NCI-H2029 treated with DMSO at 0.1 percent for 48 hours (cell line): ENCODE measurements around the gene RLF.
"Not testable (repeated sequence)": the region's sequence is repeated elsewhere in the genome, so short reads cannot be mapped to it uniquely, and the experiment has no call there.

Source experiments
- DNase-seq: peaks from one replicate; lab custom pipeline; 2025; lab: John Stamatoyannopoulos, UW

The RLF gene

GRCh38 chr1:40174788-40175187 is 13.6 kb downstream of the RLF start:
- DNase-seq = no peak

DNA sequence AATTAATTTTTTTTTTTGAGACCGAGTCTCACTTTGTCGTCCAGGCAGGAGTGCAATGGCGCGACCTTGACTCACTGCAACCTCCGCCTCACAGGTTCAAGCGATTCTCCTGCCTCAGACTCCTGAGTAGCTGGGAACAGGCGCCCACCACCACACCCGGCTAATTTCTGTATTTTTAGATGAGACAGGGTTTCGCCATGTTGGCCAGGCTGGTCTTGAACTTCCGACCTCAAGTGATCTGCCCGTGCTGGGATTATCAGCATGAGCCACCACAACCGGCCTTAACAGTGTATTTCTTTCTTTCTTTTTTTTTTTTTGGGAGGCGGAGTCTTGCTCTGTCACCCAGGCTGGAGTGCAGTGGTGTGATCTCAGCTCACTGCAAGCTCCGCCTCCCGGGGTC is 15.8 kb downstream of the RLF start:
- not testable (repeated sequence) for DNase-seq

DNA sequence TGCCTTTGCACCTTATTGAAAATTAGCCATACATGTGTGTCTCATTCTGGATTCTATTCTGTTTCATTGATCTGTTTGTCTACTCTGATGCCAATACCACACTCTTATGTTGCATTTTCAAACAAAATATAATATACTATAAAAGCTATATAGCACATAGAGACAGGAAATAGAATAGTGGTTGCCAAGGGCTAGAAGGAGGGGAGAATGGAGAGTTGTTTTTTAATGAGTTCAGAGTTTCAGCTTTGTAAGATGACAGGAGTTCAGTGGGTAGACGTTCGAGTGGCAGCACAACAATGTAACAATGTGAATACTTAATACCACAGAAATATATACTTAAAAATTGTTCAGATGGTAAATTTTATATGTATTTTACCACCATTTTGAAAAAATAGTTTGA is 17.0 kb downstream of the RLF start:
- DNase-seq = no peak

DNA sequence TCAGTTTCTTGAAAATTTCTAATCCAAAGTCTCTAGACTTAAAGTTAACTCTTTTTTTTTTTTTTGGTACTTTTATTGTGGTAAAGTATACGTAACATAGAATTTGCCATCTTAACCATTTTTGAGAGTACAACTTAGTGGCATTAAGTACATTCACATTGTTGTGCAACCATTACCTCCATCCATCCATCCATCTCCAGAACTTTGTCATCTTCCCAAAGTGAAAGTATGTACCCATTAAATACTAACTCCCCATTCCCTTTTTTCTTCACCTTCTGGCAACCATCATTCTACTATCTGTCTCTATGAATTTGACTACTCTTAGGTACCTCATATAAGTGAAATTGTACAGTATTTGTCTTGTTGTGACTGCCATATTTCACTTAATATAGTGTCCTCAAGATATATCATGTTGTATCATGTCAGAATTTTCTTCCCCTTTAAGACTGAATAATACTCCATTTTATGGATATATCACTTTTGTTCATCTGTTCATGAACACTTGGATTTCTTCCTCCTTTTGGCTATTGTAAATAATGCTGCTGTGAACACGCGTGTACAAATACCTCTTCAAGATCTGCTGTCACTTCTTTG is 18.4 kb downstream of the RLF start:
- no peak for DNase-seq

DNA sequence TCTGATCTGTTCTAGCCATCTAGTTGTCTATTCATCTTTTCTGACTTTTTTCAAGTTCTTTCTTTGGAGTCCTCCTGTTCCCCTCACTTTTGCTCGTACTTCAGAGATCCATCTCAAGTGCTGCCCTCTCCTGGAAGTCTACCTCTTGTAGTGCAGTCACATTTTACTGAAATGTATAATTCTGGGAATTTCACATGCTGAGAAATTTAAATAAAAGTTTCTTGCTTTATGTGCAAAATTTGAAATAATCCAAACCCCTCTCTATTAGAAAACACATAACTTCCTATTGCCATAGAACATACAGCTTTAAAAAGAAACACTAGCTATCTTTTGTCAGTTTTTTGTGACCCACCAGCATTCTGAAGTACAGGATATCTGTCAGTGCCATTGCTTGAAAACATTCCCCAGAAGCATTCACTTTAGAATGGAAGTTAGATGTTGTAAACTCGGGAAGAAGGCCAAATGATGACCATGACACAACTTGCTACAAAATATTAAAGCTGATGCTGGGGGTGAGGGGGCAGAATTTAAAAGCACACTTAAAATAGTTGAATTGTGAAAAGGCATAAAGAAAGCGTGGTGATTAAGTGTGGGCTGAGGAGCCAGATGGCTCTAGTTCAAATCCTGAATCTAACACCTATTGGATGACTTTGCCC is 22.0 kb downstream of the RLF start:
- no peak for DNase-seq

- no peak for DNase-seq
Observed at GRCh38 chr1:40184193-40184592, 23.0 kb downstream of the RLF start.

GRCh38 chr1:40185951-40186864 is 25.0 kb downstream of the RLF start:
- no peak for DNase-seq

GRCh38 chr1:40187399-40187798 is 26.2 kb downstream of the RLF start:
- DNase-seq = no peak

GRCh38 chr1:40194639-40195038 is 33.5 kb downstream of the RLF start:
- DNase-seq = not testable (repeated sequence)

- DNase-seq = no peak
Observed at GRCh38 chr1:40197656-40198055, 36.5 kb downstream of the RLF start.

GRCh38 chr1:40199126-40199525 is 37.9 kb downstream of the RLF start:
- DNase-seq = peak; percentile 100

DNA sequence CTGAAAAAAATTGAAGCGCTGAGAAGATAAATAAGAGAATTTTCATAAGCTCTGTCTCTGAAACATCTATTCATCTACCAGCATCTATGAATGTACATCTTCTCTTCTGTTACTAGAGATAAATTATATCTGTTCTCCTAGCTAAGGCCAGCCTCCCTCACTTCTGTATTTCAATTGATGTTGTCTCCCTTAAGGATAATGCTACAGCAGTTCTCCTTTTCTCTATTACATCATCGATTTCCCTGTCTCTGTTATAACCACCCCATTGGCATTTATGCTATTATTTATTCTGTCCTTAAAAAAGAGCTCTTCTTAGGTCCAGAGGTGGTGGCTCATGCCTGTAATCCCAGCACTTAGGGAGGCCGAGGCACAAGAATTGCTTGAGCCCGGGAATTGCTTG is 43.7 kb downstream of the RLF start:
- DNase-seq = no peak

DNA sequence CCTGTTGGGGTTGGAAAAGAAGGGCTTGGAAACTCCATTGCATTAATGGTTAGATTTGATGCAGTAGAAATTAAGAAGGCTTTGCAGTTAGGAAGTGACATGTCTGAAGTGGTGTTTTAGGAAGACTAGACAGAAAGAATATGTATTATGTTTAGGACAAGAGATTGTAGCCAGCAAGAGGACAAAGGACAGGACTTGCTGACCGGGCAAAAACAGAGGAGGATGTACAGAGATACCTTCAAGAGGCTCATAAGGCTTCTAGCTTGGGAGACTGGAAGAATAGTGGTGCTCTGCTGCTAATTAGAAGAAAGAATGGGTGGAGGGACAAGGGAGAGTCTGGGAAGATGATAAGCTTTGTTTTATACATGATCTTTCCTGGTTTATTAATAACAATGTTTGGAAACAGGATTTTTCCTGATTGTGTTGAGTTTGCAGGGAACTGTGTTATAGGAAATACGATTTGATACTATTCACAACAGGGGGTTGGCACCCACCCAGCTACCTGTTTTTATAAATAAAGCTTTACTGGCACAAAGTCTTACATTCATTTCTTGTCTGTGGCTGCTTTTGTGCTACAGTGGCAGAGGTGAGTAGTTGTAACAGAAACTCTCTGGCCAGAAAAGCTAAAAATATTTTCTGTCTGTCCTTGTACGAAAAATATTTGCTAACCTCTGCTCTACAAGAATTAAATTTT is 49.5 kb downstream of the RLF start:
- DNase-seq = no peak

GRCh38 chr1:40218333-40218732 is 57.1 kb downstream of the RLF start:
- no peak for DNase-seq

DNA sequence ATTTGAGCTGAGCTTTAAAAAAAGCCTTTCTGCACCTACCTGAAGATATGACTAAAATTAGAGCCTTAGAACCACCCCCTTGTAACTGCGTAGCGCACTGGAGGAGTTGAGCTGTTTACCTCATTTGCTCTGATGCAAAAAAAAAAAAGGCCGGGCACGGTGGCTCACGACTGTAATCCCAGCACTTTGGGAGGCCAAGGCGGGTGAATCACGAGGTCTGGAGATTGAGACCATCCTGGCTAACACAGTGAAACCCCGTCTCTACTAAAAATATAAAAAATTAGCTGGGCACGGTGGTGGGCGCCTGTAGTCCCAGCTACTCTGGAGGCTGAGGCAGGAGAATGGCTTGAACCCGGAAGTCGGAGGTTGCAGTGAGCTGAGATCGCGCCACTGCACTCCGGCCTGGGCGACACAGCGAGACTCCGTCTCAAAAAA is 60.3 kb downstream of the RLF start:
- not testable (repeated sequence) for DNase-seq

- DNase-seq = no peak
Observed at GRCh38 chr1:40221977-40222772, 61.0 kb downstream of the RLF start.

- no peak for DNase-seq
Observed at GRCh38 chr1:40224040-40224439, 62.9 kb downstream of the RLF start.

DNA sequence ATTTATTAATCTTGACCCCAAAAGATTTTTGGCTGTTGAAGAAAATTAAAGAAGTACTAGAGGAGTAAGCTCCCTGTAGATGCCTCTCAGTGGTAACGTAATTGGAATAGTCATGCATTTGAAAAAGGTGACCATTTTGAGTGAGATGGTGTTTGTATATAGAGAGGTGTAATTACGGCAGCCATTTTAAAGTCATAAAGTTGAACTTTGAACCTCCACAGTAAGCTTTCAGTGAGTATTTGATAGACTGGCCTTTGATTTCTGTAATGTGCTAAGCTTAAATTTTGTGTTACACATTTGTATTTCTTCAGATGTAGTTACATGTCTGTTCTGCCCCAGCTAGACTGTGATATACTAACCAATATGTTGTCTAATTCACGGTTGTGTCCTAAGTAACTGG is 65.0 kb downstream of the RLF start:
- DNase-seq = no peak

GRCh38 chr1:40232444-40232843 is 71.3 kb downstream of the RLF start:
- DNase-seq = no peak

GRCh38 chr1:40239626-40240025 is 78.4 kb downstream of the RLF start:
- DNase-seq = no peak

GRCh38 chr1:40240390-40240789 is 79.2 kb downstream of the RLF start:
- no peak for DNase-seq

DNA sequence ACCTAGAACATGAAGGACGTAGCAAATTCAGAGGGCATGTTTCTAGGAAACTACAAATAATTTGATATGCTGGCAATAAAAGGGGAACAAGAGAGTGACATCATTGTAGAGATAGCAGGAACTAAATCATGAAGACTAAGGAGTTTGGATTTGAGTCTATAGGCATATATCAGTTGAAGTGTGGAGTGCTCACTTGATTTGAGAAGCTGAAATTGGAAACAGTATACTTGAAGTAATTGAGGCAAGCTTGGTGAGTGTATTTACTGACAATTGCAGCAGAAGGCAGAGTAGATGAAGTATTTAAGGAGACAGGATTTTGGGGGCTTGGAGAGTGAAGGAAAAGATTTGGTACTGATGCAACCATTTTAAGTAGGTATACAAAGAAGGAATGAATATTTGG is 80.2 kb downstream of the RLF start:
- DNase-seq = no peak
